ENCODE measurements around the gene IGF2. TPM values are rescaled to one million over a fixed set of nuclear protein-coding genes. Genes with fewer than 3 reads are reported as not detected.

Gene IGF2
- total RNA-seq, 3 donors from 2014 or later = 4.6 to 12.5 (median 5.7) TPM

- no peak for DNase-seq
- Mint-ChIP-seq H3K4me3 (no peak overlapping the region), H3K9me3 (no peaks in the 10 kb centered on the region), H3K4me1 (ENCODE audit: low read depth) (peaks cover 9% of the 10 kb centered on the region), H3K27me3 (ENCODE audit: low read depth) (peaks cover 6% of the 10 kb centered on the region), H3K36me3 (ENCODE audit: insufficient read depth) (no peaks in the 10 kb centered on the region)
- ATAC-seq = no peak
Measured at GRCh38 chr11:2096919-2097301, 42.3 kb downstream of the IGF2 start.

- Mint-ChIP-seq H3K27me3 (ENCODE audit: low read depth) (peaks cover 6% of the 10 kb centered on the region), H3K36me3 (ENCODE audit: insufficient read depth) (no peaks in the 10 kb centered on the region), H3K4me3 (no peak overlapping the region), H3K4me1 (ENCODE audit: low read depth) (peaks cover 9% of the 10 kb centered on the region), H3K9me3 (no peaks in the 10 kb centered on the region)
- no peak for DNase-seq
- no peak for ATAC-seq
Measured at GRCh38 chr11:2096011-2096918, 42.9 kb downstream of the IGF2 start.

- ATAC-seq (no peak), DNase-seq (no peak)
- H3K4me3 Mint-ChIP-seq = no peak overlapping the region
- peaks cover 6% of the 10 kb centered on the region for H3K27me3 Mint-ChIP-seq (ENCODE audit: low read depth)
- H3K9me3 Mint-ChIP-seq = no peaks in the 10 kb centered on the region
- H3K4me1 Mint-ChIP-seq (ENCODE audit: low read depth) = peaks cover 9% of the 10 kb centered on the region
- H3K36me3 Mint-ChIP-seq (ENCODE audit: insufficient read depth) = no peaks in the 10 kb centered on the region
Measured at GRCh38 chr11:2095542-2095941, 43.6 kb downstream of the IGF2 start.

GRCh38 chr11:2095198-2095520 lies 44.0 kb downstream of the IGF2 start:
- Mint-ChIP-seq H3K36me3 (ENCODE audit: insufficient read depth) (no peaks in the 10 kb centered on the region), H3K9me3 (no peaks in the 10 kb centered on the region), H3K27me3 (ENCODE audit: low read depth) (peaks cover 6% of the 10 kb centered on the region), H3K4me3 (no peak overlapping the region), H3K4me1 (ENCODE audit: low read depth) (peaks cover 9% of the 10 kb centered on the region)
- ATAC-seq (no peak), DNase-seq (no peak)

- peaks cover 9% of the 10 kb centered on the region for H3K4me1 Mint-ChIP-seq (ENCODE audit: low read depth)
- H3K4me3 Mint-ChIP-seq = no peak overlapping the region
- H3K27me3 Mint-ChIP-seq (ENCODE audit: low read depth) = peaks cover 6% of the 10 kb centered on the region
- ATAC-seq (no peak), DNase-seq (no peak)
- H3K36me3 Mint-ChIP-seq (ENCODE audit: insufficient read depth) = no peaks in the 10 kb centered on the region
- H3K9me3 Mint-ChIP-seq = no peaks in the 10 kb centered on the region
Measured at GRCh38 chr11:2094354-2095197, 44.6 kb downstream of the IGF2 start.

GRCh38 chr11:2093575-2094353 lies 45.4 kb downstream of the IGF2 start:
- peaks cover 6% of the 10 kb centered on the region for H3K27me3 Mint-ChIP-seq (ENCODE audit: low read depth)
- no peaks in the 10 kb centered on the region for H3K9me3 Mint-ChIP-seq
- H3K36me3 Mint-ChIP-seq (ENCODE audit: insufficient read depth) = no peaks in the 10 kb centered on the region
- no peak overlapping the region for H3K4me3 Mint-ChIP-seq
- H3K4me1 Mint-ChIP-seq (ENCODE audit: low read depth) = peaks cover 9% of the 10 kb centered on the region
- no peak for DNase-seq
- no peak for ATAC-seq

- DNase-seq (peak; percentile 33), ATAC-seq (peak; percentile 19 to 33)
- H3K36me3 Mint-ChIP-seq (ENCODE audit: insufficient read depth) = no peaks in the 10 kb centered on the region
- H3K4me3 Mint-ChIP-seq = no peak overlapping the region
- H3K9me3 Mint-ChIP-seq = no peaks in the 10 kb centered on the region
- H3K27me3 Mint-ChIP-seq (ENCODE audit: low read depth) = peaks cover 6% of the 10 kb centered on the region
- peaks cover 9% of the 10 kb centered on the region for H3K4me1 Mint-ChIP-seq (ENCODE audit: low read depth)
Measured at GRCh38 chr11:2092956-2093412, 46.2 kb downstream of the IGF2 start.

GRCh38 chr11:2092464-2092910 lies 46.7 kb downstream of the IGF2 start:
- DNase-seq = no peak
- Mint-ChIP-seq H3K27me3 (ENCODE audit: low read depth) (peaks cover 6% of the 10 kb centered on the region), H3K4me1 (ENCODE audit: low read depth) (peaks cover 9% of the 10 kb centered on the region), H3K4me3 (no peak overlapping the region), H3K36me3 (ENCODE audit: insufficient read depth) (no peaks in the 10 kb centered on the region), H3K9me3 (no peaks in the 10 kb centered on the region)
- no peak for ATAC-seq

GRCh38 chr11:2091786-2092463 lies 47.3 kb downstream of the IGF2 start:
- no peak for DNase-seq
- Mint-ChIP-seq H3K4me3 (no peak overlapping the region), H3K9me3 (no peaks in the 10 kb centered on the region), H3K27me3 (ENCODE audit: low read depth) (peaks cover 8% of the 10 kb centered on the region), H3K4me1 (ENCODE audit: low read depth) (peaks cover 9% of the 10 kb centered on the region), H3K36me3 (ENCODE audit: insufficient read depth) (no peaks in the 10 kb centered on the region)
- no peak for ATAC-seq

- H3K4me3 Mint-ChIP-seq = no peak overlapping the region
Measured at GRCh38 chr11:2091112-2091746, 48.0 kb downstream of the IGF2 start.

GRCh38 chr11:2090172-2091111 lies 48.7 kb downstream of the IGF2 start:
- Mint-ChIP-seq H3K36me3 (ENCODE audit: insufficient read depth) (no peaks in the 10 kb centered on the region), H3K9me3 (no peaks in the 10 kb centered on the region), H3K27me3 (ENCODE audit: low read depth) (peaks cover 5% of the 10 kb centered on the region), H3K4me3 (no peak overlapping the region), H3K4me1 (ENCODE audit: low read depth) (peaks cover 9% of the 10 kb centered on the region)
- DNase-seq (no peak), ATAC-seq (no peak)

More at GRCh38 chr11:2091112-2091746, 48.0 kb downstream of the IGF2 start:
- H3K4me1 Mint-ChIP-seq (ENCODE audit: low read depth) = peaks cover 9% of the 10 kb centered on the region
- no peak for DNase-seq
- H3K36me3 Mint-ChIP-seq (ENCODE audit: insufficient read depth) = no peaks in the 10 kb centered on the region
- no peaks in the 10 kb centered on the region for H3K9me3 Mint-ChIP-seq
- no peak for ATAC-seq
- peaks cover 8% of the 10 kb centered on the region for H3K27me3 Mint-ChIP-seq (ENCODE audit: low read depth)

GRCh38 chr11:2089536-2090165 lies 49.5 kb downstream of the IGF2 start:
- ATAC-seq (peak; percentile 95 to 96), DNase-seq (no peak)
- Mint-ChIP-seq H3K9me3 (no peaks in the 10 kb centered on the region), H3K27me3 (ENCODE audit: low read depth) (peaks cover 5% of the 10 kb centered on the region), H3K36me3 (ENCODE audit: insufficient read depth) (no peaks in the 10 kb centered on the region), H3K4me1 (ENCODE audit: low read depth) (peaks cover 9% of the 10 kb centered on the region), H3K4me3 (no peak overlapping the region)

All from activated T-cell treated with anti-CD3 and anti-CD28 coated beads, Interleukin-2, amount 50 U/mL, for 4 hours (primary cell).